Neural progenitor cell (in vitro differentiated cells): Measurements from ENCODE around the gene TTYH3. TPM values are rescaled to one million over a fixed set of nuclear protein-coding genes. Genes with fewer than 3 reads are reported as not detected.

Experiments used
- DNase-seq: peaks from one replicate; pipeline ENCODE4 v3.0.0-alpha.2; 2016; ENCODE audit warnings: low spot score
- H2AFZ ChIP-seq: fragments of 200-600 bp; sonication (generic); replicated peaks from 2 replicates; pipeline ENCODE4 v1.6.1; 2016; ENCODE audit warnings: antibody characterized with exemption
- H3F3A ChIP-seq: fragments of 200-600 bp; sonication (generic); 2 replicates; pipeline ENCODE4 v1.6.1; 2016; ENCODE audit warnings: antibody characterized with exemption, low read depth
- H3K27ac ChIP-seq: fragments of 200-600 bp; sonication (generic); 2 replicates; pipeline ENCODE4 v1.5.1; 2016; ENCODE audit warnings: mild to moderate bottlenecking
- H3K27me3 ChIP-seq: fragments of 200-600 bp; sonication (generic); 2 replicates; pipeline ENCODE4 v1.6.1; 2016; ENCODE audit warnings: mild to moderate bottlenecking, moderate library complexity
- H3K36me3 ChIP-seq: fragments of 200-600 bp; sonication (generic); 2 replicates; pipeline ENCODE4 v1.5.1; 2016
- H3K4me1 ChIP-seq: fragments of 200-600 bp; sonication (generic); 2 replicates; pipeline ENCODE4 v1.6.1; 2016; ENCODE audit warnings: mixed run types
- H3K4me2 ChIP-seq: fragments of 200-600 bp; sonication (generic); 2 replicates; pipeline ENCODE4 v1.6.1; 2016
- H3K4me3 ChIP-seq: fragments of 200-600 bp; sonication (generic); 2 replicates; pipeline ENCODE4 v1.5.1; 2016
- H3K79me2 ChIP-seq: fragments of 200-600 bp; sonication (generic); 2 replicates; pipeline ENCODE4 v1.6.1; 2016; ENCODE audit warnings: low read depth
- H3K9ac ChIP-seq: fragments of 200-600 bp; sonication (generic); 2 replicates; pipeline ENCODE4 v1.6.1; 2016
- H3K9me3 ChIP-seq: fragments of 200-600 bp; sonication (generic); 2 replicates; pipeline ENCODE4 v1.5.1; 2016; ENCODE audit warnings: low read depth
- H4K20me1 ChIP-seq: fragments of 200-600 bp; sonication (generic); 2 replicates; pipeline ENCODE4 v1.6.1; 2016; ENCODE audit warnings: low read depth
- H3K27ac Mint-ChIP-seq: 3 replicates; pipeline ENCODE4 v1.8.0; 2021; ENCODE audit warnings: mixed read lengths
- H3K27me3 Mint-ChIP-seq: 2 replicates; pipeline ENCODE4 v1.8.0; 2022; ENCODE audit warnings: low read depth, mild to moderate bottlenecking, inconsistent platforms, moderate library complexity, mixed read lengths; ENCODE audit not compliant: insufficient read depth
- H3K36me3 Mint-ChIP-seq: 3 replicates; pipeline ENCODE4 v1.8.0; 2021; ENCODE audit warnings: mixed read lengths
- H3K4me1 Mint-ChIP-seq: 3 replicates; pipeline ENCODE4 v1.8.0; 2021; ENCODE audit warnings: mixed read lengths
- H3K4me3 Mint-ChIP-seq: 3 replicates; pipeline ENCODE4 v1.8.0; 2021; ENCODE audit warnings: mild to moderate bottlenecking, moderate library complexity, mixed read lengths
- H3K9me3 Mint-ChIP-seq: 3 replicates; pipeline ENCODE4 v1.8.0; 2020; ENCODE audit warnings: mixed read lengths
- CTCF ChIP-seq: fragments of 200-600 bp; sonication (generic); IDR thresholded peaks from 2 replicates; pipeline ENCODE4 v1.5.1; 2017; ENCODE audit warnings: antibody characterized with exemption, mild to moderate bottlenecking
- EZH2 ChIP-seq: fragments of 200-600 bp; sonication (generic); IDR thresholded peaks from 2 replicates; pipeline ENCODE4 v1.6.1; 2017; ENCODE audit warnings: antibody characterized with exemption, mild to moderate bottlenecking, moderate library complexity
- EZH2phosphoT487 ChIP-seq: fragments of 200-600 bp; sonication (generic); IDR thresholded peaks from 2 replicates; pipeline ENCODE4 v1.6.1; 2017; ENCODE audit warnings: antibody characterized with exemption
- total RNA-seq: library from RNA; depleted of rRNA; stranded (reverse); fragments of >200 nt; gene quantifications from 2 replicates; pipeline ENCODE4 v1.2.3, GENCODE V29; 2015; ENCODE audit warnings: low replicate concordance

The TTYH3 gene
- total RNA-seq, 1 donor from 2014 or later, result 13.2 TPM

GRCh38 chr7:2666588-2667250 is 34.9 kb downstream of the TTYH3 start:
- Histone ChIP-seq H3K4me1 (no peaks in the 10 kb centered on the region), H4K20me1 (no peaks in the 10 kb centered on the region), H3K4me2 (no peak overlapping the region), H3K79me2 (no peaks in the 10 kb centered on the region), H3K36me3 (no peaks in the 10 kb centered on the region), H3K9me3 (no peaks in the 10 kb centered on the region), H3K27me3 (peaks cover 7% of the 10 kb centered on the region), H3F3A (no peaks in the 10 kb centered on the region), H3K4me3 (no peak overlapping the region), H3K9ac (no peak overlapping the region), H2AFZ (no peak overlapping the region), H3K27ac (no peak overlapping the region)
- TF ChIP-seq EZH2 (no peak), EZH2phosphoT487 (no peak), CTCF (no peak)
- Mint-ChIP-seq H3K9me3 (no peaks in the 10 kb centered on the region), H3K4me3 (peak overlapping the region; percentile 25), H3K4me1 (no peaks in the 10 kb centered on the region), H3K27ac (no peak overlapping the region), H3K27me3 (peaks cover 27% of the 10 kb centered on the region), H3K36me3 (peaks cover 2% of the 10 kb centered on the region)
- DNase-seq, result no peak

- Mint-ChIP-seq H3K27ac (no peak overlapping the region), H3K9me3 (no peaks in the 10 kb centered on the region), H3K4me3 (no peak overlapping the region), H3K4me1 (no peaks in the 10 kb centered on the region), H3K36me3 (peaks cover 2% of the 10 kb centered on the region), H3K27me3 (peaks cover 27% of the 10 kb centered on the region)
- Histone ChIP-seq H2AFZ (no peak overlapping the region), H3K27ac (no peak overlapping the region), H3K4me2 (no peak overlapping the region), H3K4me3 (no peak overlapping the region), H3K79me2 (no peaks in the 10 kb centered on the region), H3K9ac (no peak overlapping the region), H3F3A (no peaks in the 10 kb centered on the region), H3K36me3 (no peaks in the 10 kb centered on the region), H3K4me1 (no peaks in the 10 kb centered on the region), H3K9me3 (no peaks in the 10 kb centered on the region), H4K20me1 (no peaks in the 10 kb centered on the region), H3K27me3 (peaks cover 7% of the 10 kb centered on the region)
- no peak for TF ChIP-seq EZH2
- TF ChIP-seq EZH2phosphoT487, result no peak
- no peak for TF ChIP-seq CTCF
- DNase-seq, result no peak
Observed at GRCh38 chr7:2667843-2668242, 36.1 kb downstream of the TTYH3 start.

GRCh38 chr7:2668401-2668800 is 36.6 kb downstream of the TTYH3 start:
- H4K20me1 ChIP-seq, result no peaks in the 10 kb centered on the region
- H3K9me3 Mint-ChIP-seq, result no peaks in the 10 kb centered on the region
- no peaks in the 10 kb centered on the region for H3K4me1 ChIP-seq
- peak overlapping the region; percentile 2 for H3K4me3 Mint-ChIP-seq
- H3K4me1 Mint-ChIP-seq, result no peaks in the 10 kb centered on the region
- no peak overlapping the region for H3K4me3 ChIP-seq
- H3K27me3 Mint-ChIP-seq, result peaks cover 27% of the 10 kb centered on the region
- H3F3A ChIP-seq, result no peaks in the 10 kb centered on the region
- H3K27ac Mint-ChIP-seq, result no peak overlapping the region
- H3K4me2 ChIP-seq, result no peak overlapping the region
- no peaks in the 10 kb centered on the region for H3K79me2 ChIP-seq
- TF ChIP-seq EZH2, result no peak
- no peak for TF ChIP-seq CTCF
- TF ChIP-seq EZH2phosphoT487, result no peak
- no peak for DNase-seq
- H3K9me3 ChIP-seq, result no peaks in the 10 kb centered on the region
- H3K36me3 ChIP-seq, result no peaks in the 10 kb centered on the region
- H3K27ac ChIP-seq, result no peak overlapping the region
- H2AFZ ChIP-seq, result no peak overlapping the region
- H3K36me3 Mint-ChIP-seq, result peaks cover 2% of the 10 kb centered on the region
- peaks cover 7% of the 10 kb centered on the region for H3K27me3 ChIP-seq
- no peak overlapping the region for H3K9ac ChIP-seq
